Measurements from ENCODE around the gene CDC42.

CDC42 gene

DNA sequence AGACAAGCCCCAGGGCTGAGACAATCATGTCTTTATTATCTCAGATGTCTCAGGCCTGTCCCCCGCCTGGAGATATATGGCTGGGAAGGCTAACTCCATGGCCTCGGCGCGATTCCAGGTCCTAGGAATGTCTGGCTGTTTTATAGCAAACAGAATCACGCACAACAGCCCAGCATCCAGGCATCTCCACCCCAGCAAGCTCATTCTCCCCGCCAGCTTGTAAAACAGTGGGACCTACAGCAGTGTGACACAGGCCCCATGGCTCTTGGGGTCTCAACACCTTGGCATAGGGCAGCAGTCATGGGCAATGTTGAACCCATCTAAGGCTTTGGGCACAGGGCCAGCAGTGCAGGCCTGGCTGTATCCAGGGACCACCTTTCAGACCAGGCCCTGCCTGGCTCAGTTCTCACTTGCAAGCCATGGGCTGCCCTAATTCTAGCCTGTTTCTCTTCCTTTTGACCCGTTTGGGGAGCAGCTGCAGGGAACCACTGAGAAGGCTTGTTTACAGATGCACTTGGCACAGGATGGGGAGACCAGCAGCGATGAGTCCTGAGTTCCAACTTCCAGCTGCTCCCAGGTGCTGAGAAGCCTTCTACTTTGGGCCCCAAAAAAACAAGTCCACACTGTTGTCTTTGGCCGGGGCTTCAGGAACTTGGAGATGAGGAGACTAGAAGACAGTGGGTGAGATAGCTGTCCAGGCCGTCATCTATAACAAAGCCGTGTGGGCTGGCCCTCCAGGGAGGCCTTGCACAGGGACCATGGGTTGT is 56.0 kb downstream of the CDC42 start:
- no peak for DNase-seq (ENCODE audit: low spot score)

DNA sequence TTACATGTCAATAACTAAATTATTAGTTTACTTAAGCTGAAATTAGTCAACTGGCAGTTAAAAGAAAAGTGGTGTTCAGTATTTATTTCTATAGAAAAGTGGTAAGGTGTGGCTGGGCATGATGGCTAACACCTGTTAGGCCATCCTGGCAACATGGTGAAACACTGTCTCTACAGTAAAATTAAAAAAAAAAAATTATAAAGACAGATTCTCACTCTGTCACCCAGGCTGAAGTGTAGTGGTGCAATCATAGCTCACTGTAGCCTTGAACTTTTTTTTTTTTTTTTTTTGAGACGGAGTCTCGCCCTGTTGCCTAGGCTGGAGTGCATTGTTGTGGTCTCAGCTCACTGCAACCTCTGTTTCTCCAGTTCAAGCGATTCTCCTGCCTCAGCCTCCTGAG is 57.5 kb downstream of the CDC42 start:
- DNase-seq (ENCODE audit: low spot score) = no peak

GRCh38 chr1:22111115-22111514 is 58.6 kb downstream of the CDC42 start:
- DNase-seq (ENCODE audit: low spot score) = no peak

- no peak for DNase-seq (ENCODE audit: low spot score)
Observed at GRCh38 chr1:22111620-22112019, 59.1 kb downstream of the CDC42 start.

- no peak for DNase-seq (ENCODE audit: low spot score)
Observed at GRCh38 chr1:22112554-22112953, 60.0 kb downstream of the CDC42 start.

- no peak for DNase-seq (ENCODE audit: low spot score)
Observed at GRCh38 chr1:22114083-22115012, 61.8 kb downstream of the CDC42 start.

- no peak for DNase-seq (ENCODE audit: low spot score)
Observed at GRCh38 chr1:22115286-22115685, 62.8 kb downstream of the CDC42 start.

DNA sequence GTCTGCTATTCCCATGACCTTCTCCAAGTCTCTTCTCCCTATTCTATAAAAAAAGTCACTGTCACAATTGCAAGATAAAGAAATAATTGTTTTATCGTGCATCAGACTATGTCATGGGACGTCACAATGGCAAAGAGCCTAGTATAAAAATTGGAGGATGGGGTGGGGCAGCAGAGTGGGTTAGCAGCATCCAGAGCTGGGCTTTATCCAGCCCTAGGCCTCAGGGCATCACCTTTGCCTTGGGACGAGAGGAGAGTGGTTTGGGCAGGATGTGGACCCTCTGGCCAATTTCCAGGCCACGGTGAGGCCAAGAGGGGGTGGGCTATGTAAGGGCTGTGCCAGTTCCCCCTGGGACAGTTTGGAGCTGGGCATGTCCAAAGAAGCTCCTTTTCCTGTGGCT is 64.7 kb downstream of the CDC42 start:
- DNase-seq (ENCODE audit: low spot score) = no peak

- no peak for DNase-seq (ENCODE audit: low spot score)
Observed at GRCh38 chr1:22117851-22118250, 65.3 kb downstream of the CDC42 start.

DNA sequence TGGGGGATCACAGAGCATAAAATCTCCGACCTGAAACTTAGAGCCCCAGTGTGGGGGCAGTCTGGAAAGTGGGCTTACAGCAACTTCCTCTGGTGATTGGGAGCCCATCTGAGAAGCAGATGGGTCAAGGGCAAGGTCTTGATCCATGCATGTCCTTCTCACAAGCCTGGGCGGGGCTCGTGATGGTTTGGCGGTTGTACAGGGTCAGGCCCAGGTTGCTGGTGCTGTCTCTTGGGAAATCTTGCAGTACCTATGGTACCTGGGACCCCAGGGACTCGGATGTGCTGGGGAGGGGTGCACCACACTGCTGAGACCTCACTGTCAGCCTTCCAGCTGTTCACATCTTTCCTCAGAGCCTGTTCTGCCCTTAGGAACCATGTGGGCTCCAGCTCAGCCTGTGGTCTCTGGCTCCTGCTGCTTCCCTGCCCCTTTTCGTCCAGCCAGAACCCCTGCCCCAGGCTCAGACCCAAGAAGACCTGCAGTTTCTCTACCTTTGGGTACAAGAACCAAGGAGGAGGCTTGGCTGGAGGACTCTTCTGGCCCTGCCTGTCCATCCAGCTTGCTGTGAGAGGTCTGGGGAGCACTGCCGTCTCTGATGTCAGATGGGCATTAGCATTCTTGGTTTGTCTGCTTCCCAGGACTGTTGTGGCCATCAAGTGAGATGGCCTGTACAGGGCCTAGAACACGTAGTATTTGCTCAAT is 65.9 kb downstream of the CDC42 start:
- no peak for DNase-seq (ENCODE audit: low spot score)

- DNase-seq (ENCODE audit: low spot score) = no peak
Observed at GRCh38 chr1:22119626-22120468, 67.3 kb downstream of the CDC42 start.

GRCh38 chr1:22120469-22120790 is 67.9 kb downstream of the CDC42 start:
- DNase-seq (ENCODE audit: low spot score) = no peak

- DNase-seq (ENCODE audit: low spot score) = no peak
Observed at GRCh38 chr1:22121421-22121911, 69.0 kb downstream of the CDC42 start.

- DNase-seq (ENCODE audit: low spot score) = no peak
Observed at GRCh38 chr1:22122273-22123070, 70.0 kb downstream of the CDC42 start.

DNA sequence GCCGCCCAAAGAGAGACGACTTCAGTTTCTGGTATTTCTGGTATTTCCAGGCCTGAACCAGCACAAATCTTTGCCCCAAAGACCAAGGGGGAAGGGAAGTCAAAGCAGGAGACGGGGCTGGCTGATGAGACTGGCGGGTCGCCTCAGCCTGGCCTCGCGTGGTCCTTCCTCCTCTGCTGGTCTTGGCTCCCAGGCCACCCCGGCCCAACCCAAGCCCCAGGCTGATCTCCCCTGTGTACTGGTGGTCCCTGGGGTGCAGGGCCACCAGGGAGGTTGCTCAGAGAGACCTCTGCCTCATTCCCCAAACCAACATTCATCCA is 70.5 kb downstream of the CDC42 start:
- no peak for DNase-seq (ENCODE audit: low spot score)

GRCh38 chr1:22123901-22124404 is 71.4 kb downstream of the CDC42 start:
- no peak for DNase-seq (ENCODE audit: low spot score)

- no peak for DNase-seq (ENCODE audit: low spot score)
Observed at GRCh38 chr1:22124592-22125229, 72.2 kb downstream of the CDC42 start.

GRCh38 chr1:22126531-22126930 is 74.0 kb downstream of the CDC42 start:
- no peak for DNase-seq (ENCODE audit: low spot score)

GRCh38 chr1:22127248-22127647 is 74.7 kb downstream of the CDC42 start:
- DNase-seq (ENCODE audit: low spot score) = no peak

GRCh38 chr1:22127731-22128130 is 75.2 kb downstream of the CDC42 start:
- DNase-seq (ENCODE audit: low spot score) = no peak
